ENCODE results near the gene KLK12. TPM values are rescaled to one million over a fixed set of nuclear protein-coding genes. Genes with fewer than 3 reads are reported as not detected.

The KLK12 gene
- total and polyA plus RNA-seq, 2 experiments from 2014 or later, result not detected

- H3K4me1 ChIP-seq (ENCODE audit: insufficient read depth), result no peaks in the 10 kb centered on the region
- DNase-seq (ENCODE audit: low spot score), result no peak
- TF ChIP-seq CTCF (IDR thresholded peaks at IDR 0.05; ENCODE audit: poor library complexity) (no peak), EZH2 (IDR thresholded peaks at IDR 0.05; ENCODE audit: borderline replicate concordance) (no peak), EZH2phosphoT487 (IDR thresholded peaks at IDR 0.05; ENCODE audit: low read depth, severe bottlenecking, unreplicated experiment) (no peak)
- H2AFZ ChIP-seq, result no peak overlapping the region
- no peaks in the 10 kb centered on the region for H3K9me2 ChIP-seq (replicated peaks; ENCODE audit: insufficient read depth)
- WGBS (ENCODE audit: low lambda C conversion rate, missing lambda C conversion rate), result 37% methylated on average over 7 of the region's 8 CpGs
- no peak overlapping the region for H3K27ac ChIP-seq
- no peaks in the 10 kb centered on the region for H3K79me2 ChIP-seq
- H3K4me3 ChIP-seq, result no peak overlapping the region
- H3K36me3 ChIP-seq (replicated peaks; ENCODE audit: insufficient read depth, low read depth), result no peaks in the 10 kb centered on the region
- H3K4me2 ChIP-seq, result no peak overlapping the region
- H3K9me3 ChIP-seq (ENCODE audit: low read depth), result no peaks in the 10 kb centered on the region
- peaks cover 17% of the 10 kb centered on the region for H3K27me3 ChIP-seq
- H4K20me1 ChIP-seq (ENCODE audit: insufficient read depth, poor library complexity, severe bottlenecking), result no peaks in the 10 kb centered on the region
Measured at GRCh38 chr19:50979758-50980157, 55.0 kb downstream of the KLK12 start.

Other genes starting within 250 kb of the KLK12 start
- gene ACP4, start 244.6 kb downstream of the KLK12 start, total RNA-seq, result not detected in 2 replicates
- not detected in 2 replicates for gene ACP4, start 244.6 kb downstream of the KLK12 start, polyA plus RNA-seq
- gene KLK1, start 211.2 kb downstream of the KLK12 start, total RNA-seq, result 2.7 and 3.9 TPM in 2 replicates
- 6.6 and 8.2 TPM in 2 replicates for gene KLK1, start 211.2 kb downstream of the KLK12 start, polyA plus RNA-seq
- gene KLK15, start 201.4 kb downstream of the KLK12 start, total RNA-seq, result not detected in 2 replicates
- not detected in 2 replicates for gene KLK15, start 201.4 kb downstream of the KLK12 start, polyA plus RNA-seq
- gene KLK3, start 180.1 kb downstream of the KLK12 start, total RNA-seq, result not detected in 2 replicates
- 0.60 TPM in 1 of 2 replicates, not detected in the other for gene KLK3, start 180.1 kb downstream of the KLK12 start, polyA plus RNA-seq
- not detected in 2 replicates for gene KLK2, start 161.6 kb downstream of the KLK12 start, total RNA-seq
- not detected in 2 replicates for gene KLK2, start 161.6 kb downstream of the KLK12 start, polyA plus RNA-seq
- gene KLK4, start 123.6 kb downstream of the KLK12 start, total RNA-seq, result not detected in 2 replicates
- gene KLK4, start 123.6 kb downstream of the KLK12 start, polyA plus RNA-seq, result 0.28 and 0.33 TPM in 2 replicates
- gene KLK5, start 82.0 kb downstream of the KLK12 start, total RNA-seq, result not detected in 2 replicates
- gene KLK5, start 82.0 kb downstream of the KLK12 start, polyA plus RNA-seq, result 0.24 TPM in 1 of 2 replicates, not detected in the other
- gene KLK6, start 65.4 kb downstream of the KLK12 start, total RNA-seq, result 1.1 and 2.0 TPM in 2 replicates
- 5.4 and 7.6 TPM in 2 replicates for gene KLK6, start 65.4 kb downstream of the KLK12 start, polyA plus RNA-seq
- 0.20 and 3.9 TPM in 2 replicates for gene KLK7, start 51.1 kb downstream of the KLK12 start, total RNA-seq
- 1.1 and 2.8 TPM in 2 replicates for gene KLK7, start 51.1 kb downstream of the KLK12 start, polyA plus RNA-seq
- gene KLK8, start 33.4 kb downstream of the KLK12 start, total RNA-seq, result 0.16 and 0.87 TPM in 2 replicates
- 5.4 and 9.0 TPM in 2 replicates for gene KLK8, start 33.4 kb downstream of the KLK12 start, polyA plus RNA-seq
- gene KLK10, start 15.3 kb downstream of the KLK12 start, total RNA-seq, result 0.10 and 1.8 TPM in 2 replicates
- 1.3 and 3.4 TPM in 2 replicates for gene KLK10, start 15.3 kb downstream of the KLK12 start, polyA plus RNA-seq
- gene KLK11, start 8.4 kb downstream of the KLK12 start, total RNA-seq, result 1.4 TPM in 1 of 2 replicates, not detected in the other
- 2.2 and 2.6 TPM in 2 replicates for gene KLK11, start 8.4 kb downstream of the KLK12 start, polyA plus RNA-seq
- 0.36 TPM in 1 of 2 replicates, not detected in the other for gene KLK13, start 30.1 kb upstream of the KLK12 start, total RNA-seq
- 0.52 and 1.0 TPM in 2 replicates for gene KLK13, start 30.1 kb upstream of the KLK12 start, polyA plus RNA-seq
- gene KLK14, start 47.9 kb upstream of the KLK12 start, total RNA-seq, result 0.13 TPM in 1 of 2 replicates, not detected in the other
- gene KLK14, start 47.9 kb upstream of the KLK12 start, polyA plus RNA-seq, result not detected in 2 replicates
- 6.7 and 7.7 TPM in 2 replicates for gene CTU1, start 73.4 kb upstream of the KLK12 start, total RNA-seq
- 12.6 and 15.9 TPM in 2 replicates for gene CTU1, start 73.4 kb upstream of the KLK12 start, polyA plus RNA-seq
- gene SIGLEC9, start 89.9 kb upstream of the KLK12 start, total RNA-seq, result 0.20 and 0.77 TPM in 2 replicates
- gene SIGLEC9, start 89.9 kb upstream of the KLK12 start, polyA plus RNA-seq, result 1.4 and 1.5 TPM in 2 replicates
- gene SIGLEC7, start 107.3 kb upstream of the KLK12 start, total RNA-seq, result 0.53 and 0.84 TPM in 2 replicates
- 0.24 and 0.72 TPM in 2 replicates for gene SIGLEC7, start 107.3 kb upstream of the KLK12 start, polyA plus RNA-seq
- gene CD33, start 190.1 kb upstream of the KLK12 start, total RNA-seq, result 0.23 TPM in 1 of 2 replicates, not detected in the other
- 0.57 TPM in 1 of 2 replicates, not detected in the other for gene CD33, start 190.1 kb upstream of the KLK12 start, polyA plus RNA-seq
- gene SIGLECL1, start 216.1 kb upstream of the KLK12 start, total RNA-seq, result not detected in 2 replicates
- gene SIGLECL1, start 216.1 kb upstream of the KLK12 start, polyA plus RNA-seq, result not detected in 2 replicates

Data from hepatocyte (in vitro differentiated cells).